Measurements from ENCODE around the gene SRCAP. TPM values are rescaled to one million over a fixed set of nuclear protein-coding genes. Genes with fewer than 3 reads are reported as not detected.

The SRCAP gene
- polyA plus RNA-seq (ENCODE audit: insufficient read length) = 37.1 TPM
- long read RNA-seq, donor 1, transcript SRCAP-203 (4 exons, 836 nt) = major isoform, 5 of 43 reads
- long read RNA-seq, donor 1, partial matches to known transcripts = 38 of 43 reads
- long read RNA-seq, donor 1, other reads (novel, unspliced or antisense) = 0 of 43 reads
- long read RNA-seq, donor 2, transcript SRCAP-203 (4 exons, 836 nt) = major isoform, 5 of 40 reads
- long read RNA-seq, donor 2, partial matches to known transcripts = 35 of 40 reads
- long read RNA-seq, donor 2, other reads (novel, unspliced or antisense) = 0 of 40 reads
- long read RNA-seq, donor 3, transcript SRCAP-203 (4 exons, 836 nt) = major isoform, 8 of 19 reads
- long read RNA-seq, donor 3, partial matches to known transcripts = 11 of 19 reads
- long read RNA-seq, donor 3, other reads (novel, unspliced or antisense) = 0 of 19 reads
- long read RNA-seq, donor 4 = 0 reads
- long read RNA-seq, donor 5, partial matches to known transcripts = 0 of 1 reads
- long read RNA-seq, donor 5, other reads (novel, unspliced or antisense) = 0 of 1 reads
- long read RNA-seq, donor 6, transcript SRCAP-203 (4 exons, 836 nt) = major isoform, 5 of 33 reads
- long read RNA-seq, donor 6, partial matches to known transcripts = 28 of 33 reads
- long read RNA-seq, donor 6, other reads (novel, unspliced or antisense) = 0 of 33 reads
- long read RNA-seq, donor 7, transcript SRCAP-203 (4 exons, 836 nt) = major isoform, 5 of 39 reads
- long read RNA-seq, donor 7, partial matches to known transcripts = 34 of 39 reads
- long read RNA-seq, donor 7, other reads (novel, unspliced or antisense) = 0 of 39 reads
- long read RNA-seq, donor 8, partial matches to known transcripts = 0 of 1 reads
- long read RNA-seq, donor 8, other reads (novel, unspliced or antisense) = 0 of 1 reads

DNA sequence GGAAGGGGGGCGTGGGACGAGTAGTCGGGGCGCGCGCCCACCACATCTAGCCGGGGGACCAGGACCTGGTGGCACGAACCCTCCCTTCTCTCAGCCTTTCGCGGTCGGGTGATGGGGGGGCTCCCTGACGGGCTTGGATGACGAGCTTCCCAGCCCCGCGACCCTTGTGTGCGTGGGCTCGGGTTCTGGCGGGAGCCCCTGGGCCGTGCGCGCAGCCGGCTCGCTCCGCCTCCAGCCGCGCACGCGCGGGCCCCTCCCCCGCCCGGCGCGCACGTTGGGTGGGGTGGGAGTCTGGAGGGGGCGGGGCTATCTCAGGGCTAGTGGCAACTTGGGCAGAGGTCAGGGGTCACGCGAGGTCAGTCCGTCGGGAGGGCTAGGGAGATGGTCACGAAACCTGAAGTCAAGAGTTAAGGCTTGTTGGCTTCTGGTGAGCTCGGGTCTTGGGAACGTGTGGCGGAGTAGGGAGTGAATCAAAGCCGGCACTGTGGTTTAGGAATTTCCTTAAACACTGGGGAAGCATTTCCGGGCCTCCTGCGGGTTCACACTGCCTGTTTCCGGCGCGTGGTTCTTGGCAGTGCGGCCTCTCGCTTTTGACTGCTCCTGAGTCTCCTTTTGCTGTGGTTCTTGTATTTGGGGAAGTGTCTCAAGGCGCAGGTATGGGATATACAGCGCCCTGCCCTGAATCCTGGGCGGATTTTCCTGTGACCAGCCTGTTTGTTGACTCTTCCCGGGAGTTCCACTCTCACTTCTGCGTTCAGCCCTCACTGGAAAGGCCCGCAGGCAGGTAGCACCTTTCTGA is at the start of gene SRCAP:
Gene SRCAP, plus strand, starts transcription at position 356 of the 799 bp plus-strand sequence. CDS start 1,654 bp downstream, outside the sequence.
- peak; percentile 79 for DNase-seq

DNA sequence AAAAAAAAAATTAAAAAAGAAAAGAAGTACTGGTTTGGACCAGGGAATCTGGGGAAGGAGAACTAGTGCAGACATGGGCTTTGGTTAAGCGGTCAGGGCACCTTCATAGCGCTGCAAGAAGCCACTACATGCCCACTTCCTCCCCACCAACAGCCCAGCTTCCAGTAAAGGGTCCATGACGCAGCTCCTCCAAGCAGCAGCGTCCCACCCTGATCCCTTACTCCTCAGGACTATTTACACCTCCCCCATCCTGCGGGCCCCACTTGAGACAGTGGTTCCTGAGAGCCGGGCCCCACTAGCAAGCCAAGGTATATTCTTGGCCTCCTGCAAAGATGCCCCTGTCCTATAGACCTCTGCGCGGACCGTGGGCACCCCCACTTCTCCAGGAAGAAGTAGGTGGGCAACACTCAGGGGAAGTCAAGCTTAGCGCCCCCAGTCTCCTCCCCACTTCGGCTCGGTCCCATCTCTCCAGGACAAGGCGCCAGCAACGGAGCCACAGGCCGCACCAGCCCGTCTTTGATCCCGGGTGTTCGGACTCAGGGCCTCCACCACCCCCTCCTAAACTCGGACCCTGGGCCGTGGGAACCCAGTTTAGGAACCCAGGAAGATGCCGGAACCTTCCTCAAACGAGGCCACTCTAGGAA is 49.1 kb upstream of the SRCAP start:
- DNase-seq = no peak

DNA sequence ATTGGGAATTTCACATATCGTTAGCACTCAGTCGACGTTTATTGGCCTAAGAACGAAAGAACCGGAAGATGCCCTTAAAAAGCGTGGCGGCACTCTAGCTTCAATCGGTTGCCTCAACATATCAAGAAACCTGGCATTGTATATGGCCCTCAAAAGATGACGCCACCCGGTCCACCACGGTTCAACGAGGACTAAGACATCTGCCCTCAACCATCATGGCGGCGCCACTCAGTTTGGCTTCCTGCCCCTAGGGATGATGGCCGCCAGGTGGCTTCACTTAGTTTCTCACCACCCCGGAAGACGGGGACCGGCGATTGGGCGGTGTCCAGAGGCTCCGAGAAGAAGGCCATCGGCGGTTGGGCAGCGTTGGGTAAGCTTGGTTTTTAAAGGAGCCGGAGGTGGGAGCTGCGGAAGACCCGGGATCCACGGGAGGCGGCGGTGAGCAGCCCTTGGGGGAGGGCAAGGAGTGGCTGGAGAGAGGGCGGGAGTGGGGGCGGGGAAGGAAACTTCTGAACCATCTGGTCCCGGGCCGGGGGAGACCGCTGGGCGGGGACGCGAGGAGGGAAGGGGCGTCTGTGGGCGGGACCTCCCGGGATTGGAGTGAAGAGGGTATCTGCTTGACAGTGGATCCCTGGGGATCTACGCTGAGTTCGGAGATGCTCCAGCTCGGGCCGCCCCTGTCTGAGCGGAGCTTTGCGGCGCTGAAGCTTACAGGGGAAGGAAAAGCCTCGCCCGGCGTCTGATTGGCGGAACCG is 48.4 kb upstream of the SRCAP start, which contains the start of gene PRR14:
Gene PRR14, plus strand, starts transcription at position 592 of the 755 bp plus-strand sequence. CDS start 686 bp downstream, outside the sequence.
- peak; percentile 100 for DNase-seq

DNA sequence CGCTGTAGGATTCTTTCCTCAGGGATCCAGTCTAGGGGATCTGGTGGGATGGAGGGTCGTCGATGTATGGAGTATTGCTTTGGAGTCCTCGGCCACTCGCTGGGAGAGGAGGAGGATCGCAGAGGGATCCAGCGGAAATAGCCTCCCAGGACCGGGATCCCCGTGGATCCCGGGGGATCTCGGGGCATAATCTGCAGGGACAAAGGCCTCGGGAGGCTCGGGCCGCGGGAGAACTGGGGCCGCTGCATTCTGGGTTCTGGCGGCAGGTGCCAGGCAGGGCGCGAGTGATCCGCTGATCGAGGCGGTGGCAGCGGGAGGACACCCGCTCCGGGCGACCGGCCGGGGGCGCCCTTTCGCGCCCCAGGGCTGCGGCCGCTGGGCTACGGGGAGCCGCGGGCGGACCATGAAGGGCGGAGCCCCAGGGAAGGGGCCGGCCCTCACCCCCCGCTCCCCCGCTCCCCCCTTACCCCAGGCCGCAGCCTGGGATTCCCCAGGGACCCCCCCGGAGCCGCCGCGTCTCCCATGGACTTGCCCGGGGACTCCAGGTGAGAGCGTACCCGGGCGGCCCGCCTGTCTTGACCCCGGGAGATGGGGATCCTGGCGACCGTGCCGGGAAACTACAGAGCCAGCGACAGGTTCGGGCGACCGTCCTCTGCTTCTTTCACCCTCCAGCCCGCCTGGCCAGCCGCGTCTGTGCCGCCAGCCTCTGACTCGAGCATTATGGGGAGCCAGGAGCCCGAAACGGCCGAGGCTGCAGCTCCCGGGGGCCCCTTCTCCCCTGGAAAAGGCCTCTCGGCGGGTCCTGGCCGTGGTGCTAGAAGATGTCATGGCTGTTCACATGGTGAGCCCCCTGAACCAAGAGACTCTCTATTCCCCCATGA is 47.6 kb upstream of the SRCAP start:
- DNase-seq = peak; percentile 41

DNA sequence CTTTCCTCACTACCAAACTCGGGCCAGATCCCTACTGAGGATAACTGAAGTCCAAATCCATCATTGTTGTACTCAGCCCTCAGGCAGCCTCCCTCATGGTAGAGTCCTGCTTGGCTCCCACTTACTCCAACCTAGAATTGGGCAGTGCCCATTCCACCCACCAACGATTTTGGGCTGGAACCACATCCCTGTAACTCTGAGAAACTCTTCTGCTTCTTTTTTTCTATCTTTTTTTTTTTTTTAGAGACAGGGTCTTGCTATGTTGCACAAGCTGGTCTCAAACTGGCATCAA is 47.0 kb upstream of the SRCAP start:
- DNase-seq = no peak

DNA sequence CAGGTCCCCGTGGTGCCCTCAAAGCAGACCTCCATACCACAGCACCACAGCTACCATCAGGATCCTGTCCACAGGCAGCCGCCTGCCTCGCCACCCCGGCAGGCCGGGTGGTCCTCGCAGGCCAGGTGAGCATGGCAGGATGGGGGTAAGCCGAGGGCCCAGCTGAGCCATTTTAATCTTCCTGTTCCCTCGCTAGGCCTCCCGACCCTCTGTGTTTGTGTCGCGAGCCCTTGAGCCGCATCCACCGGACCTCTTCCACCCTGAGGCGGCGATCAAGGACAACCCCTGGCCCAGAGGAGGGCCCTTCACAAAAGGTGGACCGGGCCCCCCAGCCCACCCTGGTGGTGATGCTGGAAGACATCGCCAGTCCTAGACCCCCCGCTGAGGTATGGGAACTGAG is 46.3 kb upstream of the SRCAP start:
- no peak for DNase-seq

DNA sequence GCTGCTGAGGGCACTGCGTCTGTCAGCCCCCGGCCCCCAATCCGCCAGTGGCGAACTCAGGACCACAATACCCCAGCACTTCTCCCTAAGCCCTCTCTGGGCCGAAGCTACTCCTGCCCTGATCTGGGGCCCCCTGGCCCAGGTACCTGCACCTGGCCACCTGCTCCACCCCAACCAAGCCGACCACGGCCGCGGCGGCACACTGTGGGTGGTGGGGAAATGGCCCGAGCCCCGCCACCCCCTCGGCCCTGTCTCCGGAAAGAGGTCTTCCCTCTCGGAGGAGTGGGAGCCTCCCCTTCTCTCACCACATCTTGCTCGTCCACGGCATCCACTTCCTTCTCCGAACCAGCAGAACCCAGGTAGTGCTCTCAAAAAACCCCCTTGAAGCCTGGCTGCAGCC is 44.1 kb upstream of the SRCAP start:
- DNase-seq = no peak

DNA sequence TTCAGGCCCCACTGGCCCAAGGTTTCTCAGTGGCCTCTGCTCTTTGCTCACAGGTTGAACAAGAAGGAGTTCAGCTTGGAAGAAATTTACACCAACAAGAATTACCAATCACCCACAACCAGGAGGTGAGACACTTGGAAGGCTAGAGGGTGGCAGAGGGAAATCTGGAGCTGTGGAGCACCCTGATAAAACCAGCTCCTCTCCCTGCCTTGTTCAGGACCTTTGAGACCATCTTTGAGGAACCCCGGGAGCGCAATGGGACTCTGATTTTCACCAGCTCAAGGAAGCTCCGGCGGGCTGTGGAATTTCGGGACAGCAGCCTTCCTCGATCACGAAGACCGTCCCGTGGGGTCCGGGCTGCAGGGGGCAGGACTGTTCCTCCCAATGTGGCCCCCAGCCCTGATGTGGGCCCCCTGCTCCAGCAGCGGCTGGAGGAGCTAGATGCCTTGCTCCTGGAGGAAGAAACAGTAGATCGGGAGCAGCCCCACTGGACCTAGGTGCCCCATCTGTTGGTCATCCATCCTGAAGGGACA is 43.1 kb upstream of the SRCAP start:
- DNase-seq = no peak

DNA sequence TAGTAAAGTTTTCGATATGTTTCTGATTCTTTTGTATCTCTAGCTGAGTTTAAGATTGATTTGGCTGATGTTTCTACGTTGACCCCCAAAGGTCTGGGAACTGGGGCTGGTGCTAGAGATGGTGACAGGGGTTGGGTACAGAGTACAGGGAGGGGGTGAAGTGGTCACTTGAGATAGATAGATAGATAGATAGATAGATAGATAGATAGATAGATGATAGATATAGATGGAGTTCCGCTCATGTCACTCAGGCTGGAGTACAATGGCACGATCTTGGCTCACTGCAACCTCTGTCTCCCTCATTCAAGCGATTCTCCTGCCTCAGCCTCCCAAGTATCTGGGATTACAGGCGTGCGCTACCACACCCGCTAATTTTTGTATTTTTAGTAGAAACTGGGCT is 42.6 kb upstream of the SRCAP start:
- no peak for DNase-seq

DNA sequence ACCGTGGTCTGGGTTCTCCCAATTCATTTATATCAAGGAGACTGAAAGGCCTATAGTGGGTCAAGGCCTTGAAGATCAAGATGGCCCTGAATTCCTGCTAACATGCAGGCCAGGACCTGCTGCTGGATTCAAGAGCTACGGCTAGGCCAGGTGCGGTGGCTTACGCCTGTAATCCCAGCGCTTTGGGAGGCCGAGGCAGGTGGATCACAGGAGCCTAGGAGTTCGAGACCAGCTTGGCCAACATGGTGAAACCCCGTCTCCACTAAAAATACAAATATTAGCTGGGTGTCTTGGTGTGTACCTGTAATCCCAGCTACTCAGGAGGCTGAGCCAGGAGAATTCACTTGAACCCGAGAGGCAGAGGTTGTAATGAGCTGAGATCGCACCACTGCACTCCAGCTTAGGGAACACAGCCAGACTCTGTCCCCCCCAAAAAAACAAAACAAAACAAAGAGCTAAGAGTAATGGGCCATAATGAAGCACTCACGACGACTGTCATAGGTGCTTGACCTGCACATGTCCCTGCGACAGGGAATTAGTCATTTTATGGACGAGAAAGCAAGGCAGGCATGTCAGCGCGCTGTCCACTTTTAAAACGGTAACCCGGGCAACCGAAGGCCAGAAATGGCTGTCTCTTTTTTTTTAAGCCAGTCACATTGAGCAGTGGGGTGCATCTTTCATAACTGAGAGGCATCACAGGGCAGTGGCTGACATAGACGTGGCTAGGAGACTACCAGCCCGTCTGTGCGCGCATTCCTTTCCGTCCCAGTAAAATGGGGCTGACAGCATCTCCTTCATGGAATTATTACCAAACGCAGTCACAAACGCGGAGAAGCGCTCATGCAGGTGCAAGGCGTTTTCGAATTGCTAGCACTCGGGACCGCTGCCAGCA is 41.8 kb upstream of the SRCAP start:
- no peak for DNase-seq

DNA sequence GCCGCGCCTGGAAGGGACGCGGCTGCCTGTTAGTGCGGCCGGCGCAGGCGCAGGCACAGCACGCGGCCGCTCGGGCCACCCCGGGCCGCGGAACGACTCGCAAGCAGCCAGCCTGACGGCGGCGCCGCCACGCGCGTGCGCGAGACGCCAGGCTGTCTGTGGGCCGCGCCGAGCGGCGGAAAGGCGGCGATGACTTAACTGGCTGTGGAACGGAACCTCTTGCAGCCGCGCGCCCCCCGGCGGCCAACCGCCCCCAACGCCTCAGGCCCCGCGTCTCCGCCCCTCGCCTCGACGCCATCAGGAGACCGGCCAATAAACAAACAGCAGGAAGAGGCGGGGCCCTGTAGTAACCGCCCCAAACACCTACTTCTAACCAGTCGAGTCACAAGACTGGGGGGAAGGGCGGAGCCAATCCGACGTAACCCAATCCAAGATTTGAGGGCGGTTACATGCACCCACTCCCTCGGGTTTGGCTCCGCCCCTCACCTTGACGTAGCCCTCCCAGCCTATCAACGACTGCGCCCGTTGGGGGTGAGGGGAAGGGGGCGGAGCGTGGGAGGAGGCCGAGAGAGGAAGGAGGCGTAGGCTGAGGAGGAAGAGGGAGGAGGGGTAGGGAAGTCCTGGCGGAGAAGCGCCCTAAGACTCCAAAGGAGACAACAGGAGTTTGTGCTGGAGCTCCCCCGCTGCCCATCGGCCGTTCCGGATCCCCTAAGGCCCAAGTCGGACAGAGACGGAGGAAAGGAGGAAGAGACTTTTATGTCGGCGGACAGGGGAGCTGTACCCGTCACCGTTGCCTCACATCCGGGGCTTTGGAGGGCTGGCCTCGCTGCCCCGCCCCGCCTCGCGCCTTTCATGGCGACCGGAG is 40.9 kb upstream of the SRCAP start, which contains the start of gene FBRS:
Gene FBRS, plus strand, starts transcription at position 566 of the 865 bp plus-strand sequence. CDS start 1,088 bp downstream, outside the sequence.
- peak; percentile 100 for DNase-seq

DNA sequence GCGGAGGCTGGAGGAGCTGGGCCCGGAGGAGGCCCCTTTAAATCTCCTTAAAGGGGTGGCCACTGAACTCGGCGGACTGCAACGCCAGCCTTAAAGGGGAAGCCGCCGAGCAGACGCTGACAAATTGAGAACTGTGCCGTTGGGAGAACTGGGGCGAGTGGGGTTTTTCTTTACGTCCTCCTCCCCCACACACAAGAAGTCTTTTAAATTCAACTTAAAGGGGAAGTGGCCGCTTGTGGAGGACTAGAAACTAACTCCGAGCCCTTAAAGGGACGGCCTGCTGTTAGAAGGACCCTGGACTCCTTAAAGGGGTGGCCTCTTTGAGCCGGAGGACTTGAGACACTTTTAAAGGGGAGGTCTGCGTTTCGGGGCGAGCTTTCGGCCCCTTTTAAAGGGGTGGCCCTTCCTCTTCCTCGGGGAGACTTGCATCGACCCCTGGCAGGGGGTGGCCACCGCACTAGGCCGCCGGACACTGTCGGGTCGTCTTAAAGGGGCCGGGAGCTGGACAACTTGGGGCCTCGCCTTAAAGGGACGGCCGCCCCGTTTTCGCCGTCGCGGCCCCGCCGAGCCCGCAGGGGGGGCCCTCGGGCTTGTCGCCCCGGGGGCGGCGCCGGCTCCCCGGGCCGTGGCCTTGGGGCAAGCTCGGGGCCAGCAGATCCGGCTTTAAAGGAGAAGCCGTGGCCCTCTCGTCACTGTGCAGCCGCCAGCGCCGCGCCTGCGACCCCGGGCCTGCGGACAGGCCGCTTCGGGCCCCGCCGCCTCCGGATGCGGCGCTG is 40.1 kb upstream of the SRCAP start:
- peak; percentile 97 for DNase-seq

DNA sequence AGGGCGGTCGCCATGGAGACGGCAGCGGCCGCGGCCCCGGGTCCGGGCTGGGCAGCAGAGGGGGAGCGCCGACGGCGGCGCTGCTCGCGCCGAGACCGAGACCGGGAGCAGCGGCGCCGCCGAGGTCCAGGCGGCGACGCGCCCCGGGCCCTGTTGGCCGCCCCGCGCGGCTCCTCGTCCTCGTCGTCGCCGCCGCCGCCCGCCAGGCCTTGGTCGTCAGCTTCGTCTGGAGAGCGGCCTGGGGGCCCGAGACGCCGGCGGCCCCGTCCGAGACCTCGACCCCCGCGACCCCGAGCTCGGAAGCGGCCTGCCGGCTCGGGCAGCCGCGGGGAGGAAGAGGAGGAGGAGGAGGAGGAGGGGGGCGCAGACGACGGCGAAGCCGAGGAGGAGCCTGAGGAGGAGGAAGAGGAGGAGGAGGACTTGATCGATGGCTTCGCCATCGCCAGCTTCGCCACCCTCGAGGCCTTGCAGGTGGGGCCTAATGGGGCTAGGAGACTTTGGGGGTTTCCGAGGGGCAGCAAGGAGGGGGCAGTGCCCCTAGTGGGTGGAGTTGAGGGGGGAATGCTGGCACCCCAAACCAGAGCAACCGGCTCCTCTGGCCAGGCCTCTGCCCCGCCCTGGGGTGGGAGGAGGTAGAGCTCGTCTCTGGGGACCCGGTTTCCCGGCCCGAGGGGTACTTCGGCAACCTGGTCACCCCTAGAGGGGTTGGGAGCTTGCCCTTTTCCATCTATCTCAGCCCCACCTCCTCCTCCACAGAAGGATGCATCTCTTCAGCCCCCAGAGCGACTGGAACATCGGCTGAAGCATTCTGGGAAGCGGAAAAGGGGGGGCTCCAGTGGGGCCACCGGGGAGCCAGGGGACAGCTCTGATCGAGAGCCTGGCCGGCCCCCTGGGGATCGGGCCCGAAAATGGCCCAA is 39.2 kb upstream of the SRCAP start:
- no peak for DNase-seq

DNA sequence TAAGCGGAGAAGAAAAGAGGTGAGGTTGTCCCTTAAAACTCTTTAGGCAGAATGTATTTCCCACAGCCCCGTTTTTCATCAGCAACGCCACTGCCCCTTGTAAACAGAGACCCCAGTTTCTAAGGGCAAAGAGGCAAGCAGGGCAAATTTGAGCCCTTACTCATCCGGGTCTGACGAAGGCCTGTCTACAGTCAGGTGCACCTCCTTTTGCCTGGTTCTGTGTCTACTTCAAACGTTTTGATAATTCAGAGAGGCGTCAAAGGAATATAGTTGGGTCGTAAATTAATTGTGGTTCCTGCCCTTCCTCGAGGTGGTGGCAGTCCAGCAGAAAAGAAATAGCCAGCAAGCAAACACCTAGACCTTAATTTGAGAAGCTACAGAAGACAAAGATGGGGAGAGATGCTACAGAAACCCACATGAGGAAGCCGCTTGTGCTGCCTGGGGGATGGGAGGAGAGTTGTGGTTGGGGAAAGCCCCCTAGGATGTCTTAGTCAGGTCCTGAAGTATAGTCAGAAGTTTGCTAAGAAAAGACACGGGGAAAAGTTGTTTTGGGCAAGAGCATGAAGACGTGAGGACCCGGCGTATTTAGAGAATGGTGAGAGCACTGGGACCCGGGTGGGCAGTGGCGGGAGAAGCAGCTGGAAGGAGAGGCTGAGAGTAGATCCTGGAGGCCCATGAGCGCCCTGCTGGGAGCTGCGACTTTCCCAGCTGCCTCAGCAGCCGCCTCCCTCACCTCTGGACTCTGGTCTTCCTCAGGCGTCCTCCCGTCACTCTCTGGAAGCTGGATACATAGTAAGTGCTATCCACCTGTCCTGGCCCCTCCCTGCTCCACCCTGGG is 38.3 kb upstream of the SRCAP start:
- DNase-seq = no peak

DNA sequence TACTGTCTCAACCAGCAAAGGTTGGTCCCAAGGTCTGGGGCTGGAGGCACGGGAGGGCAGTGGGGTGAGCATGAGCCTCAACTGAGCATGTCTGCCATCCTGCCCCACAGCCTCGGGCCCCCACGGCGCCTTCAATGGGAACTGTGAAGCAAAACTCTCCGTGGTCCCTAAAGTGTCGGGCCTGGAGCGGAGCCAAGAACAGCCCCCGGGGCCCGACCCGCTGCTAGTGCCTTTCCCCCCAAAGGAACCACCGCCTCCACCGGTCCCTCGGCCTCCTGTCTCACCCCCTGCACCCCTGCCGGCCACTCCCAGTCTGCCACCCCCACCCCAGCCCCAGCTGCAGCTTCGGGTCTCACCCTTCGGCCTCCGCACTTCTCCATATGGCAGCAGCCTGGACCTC is 36.5 kb upstream of the SRCAP start:
- DNase-seq = no peak

All from left kidney (tissue), 8 donors.